HG02852 (cell line): ENCODE results near the gene GUCY2D.

ENCODE experiments used
- ATAC-seq: cut with Tn5 transposase; IDR thresholded peaks from one replicate; pipeline ENCODE4 v1.9.1; 2021; ENCODE audit warnings: mild to moderate bottlenecking, moderate library complexity; ENCODE audit not compliant: unreplicated experiment

Gene GUCY2D

DNA sequence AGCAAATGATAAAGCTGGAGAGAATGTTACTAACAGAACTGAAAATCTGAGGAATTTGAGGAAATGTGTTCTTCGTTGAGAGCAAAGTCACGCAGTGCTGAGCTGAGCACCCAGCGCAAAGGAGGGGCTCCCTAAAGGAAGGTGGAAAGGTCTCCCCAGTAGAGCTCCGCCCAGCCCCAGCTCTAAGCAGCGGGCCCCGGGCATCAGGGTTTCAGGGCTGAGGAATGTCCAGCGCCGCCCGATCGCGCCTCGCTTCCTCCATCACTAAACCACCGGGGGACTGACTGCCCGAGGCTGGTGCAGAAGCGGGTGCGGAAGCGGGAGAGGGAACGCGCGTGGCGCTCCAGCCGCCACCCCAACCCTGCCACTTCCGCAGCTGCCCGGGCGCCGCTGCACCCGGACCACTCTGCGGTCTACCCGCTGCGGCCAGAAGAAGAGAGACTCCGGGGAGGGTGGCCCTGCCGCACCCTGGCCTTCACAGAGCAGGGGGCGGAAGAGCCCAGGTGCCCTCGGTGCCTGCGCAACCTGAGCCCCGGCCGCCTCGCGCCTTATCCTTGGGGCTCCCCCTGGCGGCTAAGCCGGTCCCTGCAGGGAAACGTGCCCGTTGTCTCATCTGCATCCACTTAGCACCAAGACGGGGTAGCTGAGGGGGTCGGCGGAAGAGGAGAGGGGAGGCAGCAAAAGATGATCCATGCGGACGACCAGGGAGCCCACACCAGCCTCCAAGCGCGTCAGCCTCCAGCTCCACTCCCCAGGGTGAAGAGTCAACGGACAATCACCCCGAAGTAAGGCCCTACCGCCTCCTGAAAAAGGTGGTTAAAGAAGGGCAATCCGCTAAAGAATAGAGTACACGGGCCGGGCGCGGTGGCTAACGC is 12.4 kb upstream of the GUCY2D start:
- ATAC-seq = peak; percentile 73

DNA sequence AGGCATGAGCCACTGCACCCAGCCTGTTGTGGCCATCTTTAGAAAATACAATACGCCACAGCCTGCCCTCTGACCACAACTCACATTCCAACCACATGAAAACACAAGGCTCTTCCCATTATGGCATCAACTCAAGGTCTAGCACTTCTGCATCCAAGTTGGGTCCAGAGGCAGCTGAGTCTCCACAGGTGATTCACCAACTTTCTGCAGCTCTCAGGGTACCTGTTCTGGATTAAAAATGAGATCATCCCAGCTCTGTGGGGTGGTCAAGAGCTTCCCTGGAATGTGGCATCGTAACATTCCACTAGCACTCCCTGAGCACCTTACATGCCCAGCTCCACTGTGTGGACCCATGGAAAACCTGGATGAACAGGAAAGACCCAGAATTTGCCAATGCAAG is 9.9 kb upstream of the GUCY2D start:
- no peak for ATAC-seq

DNA sequence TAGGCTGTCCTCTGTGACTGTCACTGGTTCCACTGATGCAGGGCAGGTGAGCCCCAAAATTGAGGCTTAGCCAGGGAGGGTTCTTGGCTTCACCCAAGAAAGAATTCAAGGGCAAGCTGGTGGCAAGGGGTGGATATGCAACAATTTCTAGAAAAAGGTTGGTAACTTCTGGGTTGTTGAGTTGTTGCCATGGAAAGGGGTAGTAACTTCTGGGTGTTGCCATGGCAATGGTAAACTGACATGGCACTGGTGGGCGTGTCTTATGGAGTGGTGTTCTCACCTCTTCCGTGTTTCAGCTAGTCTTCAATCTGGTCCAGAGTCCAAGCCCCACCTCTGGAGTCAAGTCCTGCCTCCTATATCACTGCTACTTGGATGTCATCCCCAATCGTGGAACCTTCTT is 9.5 kb upstream of the GUCY2D start:
- no peak for ATAC-seq

DNA sequence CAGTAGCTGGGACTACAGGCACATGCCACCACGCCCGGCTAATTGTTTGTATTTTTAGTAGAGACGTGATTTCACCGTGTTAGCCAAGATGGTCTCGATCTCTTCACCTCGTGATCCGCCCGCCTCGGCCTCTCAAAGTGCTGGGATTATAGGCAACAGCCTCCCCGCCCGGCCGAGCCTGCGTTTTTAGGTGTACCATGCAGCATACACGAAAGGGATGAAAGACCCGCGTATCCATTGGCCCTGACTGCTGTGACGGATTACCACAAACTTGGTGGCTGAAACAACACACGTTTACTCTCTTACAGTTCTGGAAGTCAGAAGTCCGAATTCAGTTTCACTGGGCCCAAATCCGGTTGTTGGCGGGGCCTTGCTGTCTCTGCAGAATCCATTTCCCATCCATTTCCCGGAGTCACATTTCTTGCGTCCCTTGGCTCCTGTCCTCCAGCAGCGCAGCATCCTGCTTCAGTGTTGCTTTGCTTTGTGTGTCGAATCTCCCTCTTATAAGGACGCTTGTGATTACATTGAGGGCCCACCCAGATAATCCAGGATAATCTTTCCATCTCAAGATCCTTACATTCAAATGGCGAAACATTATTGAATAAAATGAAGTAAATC is 8.3 kb upstream of the GUCY2D start:
- ATAC-seq = no peak

DNA sequence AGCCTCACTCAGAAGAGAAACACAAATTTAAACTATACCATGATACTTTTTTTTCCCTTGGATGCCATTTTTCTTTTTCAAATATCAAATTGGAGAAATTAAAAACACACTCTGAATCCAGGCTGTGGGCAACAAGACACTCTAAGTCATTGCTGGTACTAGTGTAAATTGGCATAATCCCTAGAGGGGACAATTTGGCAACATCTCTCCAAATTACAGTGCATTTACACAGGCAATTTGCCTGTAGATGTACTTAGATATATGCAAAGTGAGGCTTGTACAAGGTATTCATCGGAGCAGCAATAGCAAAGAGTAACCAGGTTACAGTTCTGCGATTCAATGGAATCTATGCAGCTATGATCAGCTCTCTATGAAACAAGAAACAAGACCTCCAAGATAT is 6.7 kb upstream of the GUCY2D start:
- ATAC-seq = no peak

DNA sequence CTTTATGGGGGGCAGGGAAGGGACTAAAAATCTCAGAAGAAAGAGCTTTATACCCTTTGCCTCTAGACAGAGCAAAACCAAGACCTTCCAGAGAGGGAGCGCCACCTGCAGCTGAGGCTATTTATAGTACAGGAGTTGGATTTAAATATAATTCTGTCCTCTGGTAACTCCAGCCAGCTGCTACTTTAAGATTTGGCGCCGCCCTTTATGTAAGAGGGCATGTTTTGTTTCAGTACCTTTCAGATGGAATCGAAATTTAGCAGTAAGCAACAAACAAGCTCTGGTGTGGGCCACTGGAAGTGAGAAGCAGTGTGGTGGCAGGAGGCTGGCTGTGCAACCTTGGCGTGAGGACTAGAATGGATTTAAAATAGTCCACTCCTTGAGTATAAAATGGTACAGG is 5.2 kb upstream of the GUCY2D start:
- ATAC-seq = no peak

DNA sequence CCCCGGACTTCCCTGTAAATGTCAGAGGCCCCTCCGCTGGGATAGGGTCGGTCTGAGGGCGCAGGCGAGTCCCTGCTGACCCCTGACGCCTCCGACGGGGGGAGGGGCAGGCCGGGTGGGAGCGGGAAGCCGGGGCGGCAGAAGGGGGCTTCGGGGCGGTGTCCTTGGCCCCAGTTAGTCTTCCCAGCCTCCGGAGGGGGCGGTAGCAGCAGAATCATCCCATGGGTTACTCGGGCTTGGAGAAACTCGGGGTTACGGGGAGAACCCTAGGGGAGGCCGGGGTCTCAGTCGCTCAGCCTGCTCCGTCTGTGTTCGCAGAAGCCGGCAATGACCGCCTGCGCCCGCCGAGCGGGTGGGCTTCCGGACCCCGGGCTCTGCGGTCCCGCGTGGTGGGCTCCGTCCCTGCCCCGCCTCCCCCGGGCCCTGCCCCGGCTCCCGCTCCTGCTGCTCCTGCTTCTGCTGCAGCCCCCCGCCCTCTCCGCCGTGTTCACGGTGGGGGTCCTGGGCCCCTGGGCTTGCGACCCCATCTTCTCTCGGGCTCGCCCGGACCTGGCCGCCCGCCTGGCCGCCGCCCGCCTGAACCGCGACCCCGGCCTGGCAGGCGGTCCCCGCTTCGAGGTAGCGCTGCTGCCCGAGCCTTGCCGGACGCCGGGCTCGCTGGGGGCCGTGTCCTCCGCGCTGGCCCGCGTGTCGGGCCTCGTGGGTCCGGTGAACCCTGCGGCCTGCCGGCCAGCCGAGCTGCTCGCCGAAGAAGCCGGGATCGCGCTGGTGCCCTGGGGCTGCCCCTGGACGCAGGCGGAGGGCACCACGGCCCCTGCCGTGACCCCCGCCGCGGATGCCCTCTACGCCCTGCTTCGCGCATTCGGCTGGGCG is 542 bp downstream of the GUCY2D start:
- no peak for ATAC-seq

DNA sequence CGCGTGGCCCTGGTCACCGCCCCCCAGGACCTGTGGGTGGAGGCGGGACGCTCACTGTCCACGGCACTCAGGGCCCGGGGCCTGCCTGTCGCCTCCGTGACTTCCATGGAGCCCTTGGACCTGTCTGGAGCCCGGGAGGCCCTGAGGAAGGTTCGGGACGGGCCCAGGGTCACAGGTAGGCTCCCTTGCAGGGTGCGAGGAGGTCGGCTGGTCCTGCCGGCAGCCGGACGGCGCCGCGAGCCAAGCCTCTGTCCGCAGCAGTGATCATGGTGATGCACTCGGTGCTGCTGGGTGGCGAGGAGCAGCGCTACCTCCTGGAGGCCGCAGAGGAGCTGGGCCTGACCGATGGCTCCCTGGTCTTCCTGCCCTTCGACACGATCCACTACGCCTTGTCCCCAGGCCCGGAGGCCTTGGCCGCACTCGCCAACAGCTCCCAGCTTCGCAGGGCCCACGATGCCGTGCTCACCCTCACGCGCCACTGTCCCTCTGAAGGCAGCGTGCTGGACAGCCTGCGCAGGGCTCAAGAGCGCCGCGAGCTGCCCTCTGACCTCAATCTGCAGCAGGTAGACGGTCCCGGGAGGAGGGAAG is 1.3 kb downstream of the GUCY2D start:
- ATAC-seq = no peak

DNA sequence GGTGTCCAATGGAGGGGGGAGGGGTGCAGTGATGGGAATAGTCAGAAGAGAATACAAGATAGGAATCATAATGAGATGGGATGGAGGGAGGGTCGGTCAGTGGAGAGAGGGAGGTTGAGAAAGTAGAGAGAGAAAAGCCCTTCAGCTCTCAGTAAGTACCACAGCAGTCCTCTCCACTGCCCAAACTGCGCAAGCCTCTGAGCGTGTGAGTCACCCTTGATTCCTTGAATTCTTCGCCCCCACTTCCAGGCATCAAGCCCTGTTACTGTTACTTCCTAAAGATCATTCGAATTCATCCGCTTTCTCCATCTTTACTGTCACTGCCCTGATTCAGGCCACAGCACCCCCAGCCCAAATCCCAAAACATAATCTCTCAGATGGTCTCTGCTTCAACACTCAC is 2.5 kb downstream of the GUCY2D start:
- no peak for ATAC-seq

DNA sequence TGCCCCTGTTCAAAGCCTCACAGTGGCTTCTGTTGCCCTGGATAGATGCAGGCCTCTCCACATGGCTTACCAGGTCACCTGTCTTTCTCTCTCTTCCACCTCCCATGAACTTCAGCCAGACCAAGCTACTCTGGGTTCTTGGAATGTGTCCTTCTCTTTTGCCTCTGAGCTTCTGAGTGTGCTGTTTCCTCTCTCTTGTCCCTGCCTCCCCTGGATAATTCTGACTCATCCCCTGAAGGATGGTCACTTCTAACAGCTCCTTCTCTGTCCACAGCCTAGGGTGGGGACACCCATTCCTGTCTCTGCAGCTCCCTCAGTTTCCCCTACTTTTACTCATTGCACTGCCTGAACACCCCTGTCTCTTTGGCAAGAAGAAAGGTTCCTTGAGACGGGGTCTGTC is 2.9 kb downstream of the GUCY2D start:
- ATAC-seq = no peak

DNA sequence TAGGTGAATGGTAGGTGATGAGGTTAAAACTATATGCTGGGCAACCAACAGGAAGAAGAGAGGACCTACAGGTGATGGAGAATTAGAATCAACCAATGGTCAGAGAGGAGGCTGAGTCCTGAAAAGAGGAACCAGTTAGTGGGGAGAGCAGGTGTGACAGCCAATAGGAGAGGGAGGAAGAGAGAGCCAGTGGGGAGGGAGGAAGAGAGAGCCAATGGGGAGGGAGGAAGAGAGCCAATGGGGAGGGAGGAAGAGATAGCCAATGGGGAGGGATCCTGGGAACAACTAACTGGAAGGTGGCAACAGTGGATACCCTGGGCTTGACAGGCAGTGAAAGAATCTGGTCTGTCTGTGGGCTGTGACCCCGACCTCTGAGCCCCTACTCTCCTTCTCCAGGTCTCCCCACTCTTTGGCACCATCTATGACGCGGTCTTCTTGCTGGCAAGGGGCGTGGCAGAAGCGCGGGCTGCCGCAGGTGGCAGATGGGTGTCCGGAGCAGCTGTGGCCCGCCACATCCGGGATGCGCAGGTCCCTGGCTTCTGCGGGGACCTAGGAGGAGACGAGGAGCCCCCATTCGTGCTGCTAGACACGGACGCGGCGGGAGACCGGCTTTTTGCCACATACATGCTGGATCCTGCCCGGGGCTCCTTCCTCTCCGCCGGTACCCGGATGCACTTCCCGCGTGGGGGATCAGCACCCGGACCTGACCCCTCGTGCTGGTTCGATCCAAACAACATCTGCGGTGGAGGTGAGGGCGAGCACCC is 3.7 kb downstream of the GUCY2D start:
- ATAC-seq = no peak

DNA sequence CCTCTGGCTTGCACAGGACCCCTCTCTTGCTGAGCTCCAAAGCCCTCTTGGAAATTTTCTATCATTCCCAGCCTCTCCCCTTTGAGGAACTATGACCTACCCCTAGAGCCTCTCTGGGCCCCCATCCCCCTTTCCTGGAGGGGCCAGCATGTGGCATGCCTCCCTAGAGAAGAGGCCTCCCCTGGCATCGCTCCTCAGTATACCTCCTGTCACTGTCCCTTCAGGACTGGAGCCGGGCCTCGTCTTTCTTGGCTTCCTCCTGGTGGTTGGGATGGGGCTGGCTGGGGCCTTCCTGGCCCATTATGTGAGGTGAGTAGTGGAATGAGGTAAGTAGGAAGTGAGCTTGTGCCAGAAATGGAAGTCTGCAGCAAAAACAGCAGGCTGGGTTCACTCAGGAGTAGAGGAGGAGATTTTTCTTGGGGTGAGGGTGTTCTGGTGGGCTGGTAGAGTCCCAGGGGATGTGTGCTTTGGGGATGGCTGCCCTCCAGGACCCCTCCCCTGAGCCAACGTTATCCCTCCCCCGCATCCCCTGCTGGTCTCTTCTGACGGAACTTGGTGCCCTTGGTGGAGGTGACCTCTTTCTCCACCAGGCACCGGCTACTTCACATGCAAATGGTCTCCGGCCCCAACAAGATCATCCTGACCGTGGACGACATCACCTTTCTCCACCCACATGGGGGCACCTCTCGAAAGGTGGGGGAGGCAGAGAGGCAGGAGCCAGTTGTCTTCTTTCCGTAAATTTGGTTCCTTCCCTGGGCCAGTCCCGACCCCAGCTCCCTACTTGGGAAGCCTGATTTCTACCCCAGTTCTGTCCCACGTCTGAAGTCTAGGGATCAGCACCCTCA is 4.6 kb downstream of the GUCY2D start:
- ATAC-seq = no peak

DNA sequence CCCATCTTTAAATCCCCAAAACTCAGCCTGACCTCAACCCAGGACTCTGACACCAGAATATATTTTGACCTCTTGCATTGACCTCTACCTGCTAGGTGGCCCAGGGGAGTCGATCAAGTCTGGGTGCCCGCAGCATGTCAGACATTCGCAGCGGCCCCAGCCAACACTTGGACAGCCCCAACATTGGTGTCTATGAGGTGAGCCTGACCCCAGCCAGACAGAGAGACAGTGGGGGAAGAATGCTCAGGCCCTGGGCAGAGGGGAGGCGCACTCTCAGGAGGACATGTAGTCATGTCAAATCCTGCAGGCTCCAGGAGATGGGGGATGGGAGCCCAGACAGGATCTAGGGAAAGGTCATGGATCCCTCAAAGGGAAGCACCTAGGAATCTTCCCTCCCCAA is 5.4 kb downstream of the GUCY2D start:
- ATAC-seq = no peak

DNA sequence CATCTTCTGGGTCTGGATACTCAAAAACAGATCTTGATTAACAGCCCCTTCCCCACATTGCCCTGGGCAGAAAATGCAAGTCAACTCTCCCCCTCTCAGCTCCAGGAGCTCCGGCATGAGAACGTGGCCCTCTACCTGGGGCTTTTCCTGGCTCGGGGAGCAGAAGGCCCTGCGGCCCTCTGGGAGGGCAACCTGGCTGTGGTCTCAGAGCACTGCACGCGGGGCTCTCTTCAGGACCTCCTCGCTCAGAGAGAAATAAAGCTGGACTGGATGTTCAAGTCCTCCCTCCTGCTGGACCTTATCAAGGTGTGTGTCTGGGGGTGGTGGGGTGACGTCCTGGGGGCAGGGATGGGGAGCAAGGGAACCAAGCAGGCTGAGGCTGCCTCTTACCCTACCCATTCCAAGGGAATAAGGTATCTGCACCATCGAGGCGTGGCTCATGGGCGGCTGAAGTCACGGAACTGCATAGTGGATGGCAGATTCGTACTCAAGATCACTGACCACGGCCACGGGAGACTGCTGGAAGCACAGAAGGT is 9.7 kb downstream of the GUCY2D start:
- ATAC-seq = no peak

DNA sequence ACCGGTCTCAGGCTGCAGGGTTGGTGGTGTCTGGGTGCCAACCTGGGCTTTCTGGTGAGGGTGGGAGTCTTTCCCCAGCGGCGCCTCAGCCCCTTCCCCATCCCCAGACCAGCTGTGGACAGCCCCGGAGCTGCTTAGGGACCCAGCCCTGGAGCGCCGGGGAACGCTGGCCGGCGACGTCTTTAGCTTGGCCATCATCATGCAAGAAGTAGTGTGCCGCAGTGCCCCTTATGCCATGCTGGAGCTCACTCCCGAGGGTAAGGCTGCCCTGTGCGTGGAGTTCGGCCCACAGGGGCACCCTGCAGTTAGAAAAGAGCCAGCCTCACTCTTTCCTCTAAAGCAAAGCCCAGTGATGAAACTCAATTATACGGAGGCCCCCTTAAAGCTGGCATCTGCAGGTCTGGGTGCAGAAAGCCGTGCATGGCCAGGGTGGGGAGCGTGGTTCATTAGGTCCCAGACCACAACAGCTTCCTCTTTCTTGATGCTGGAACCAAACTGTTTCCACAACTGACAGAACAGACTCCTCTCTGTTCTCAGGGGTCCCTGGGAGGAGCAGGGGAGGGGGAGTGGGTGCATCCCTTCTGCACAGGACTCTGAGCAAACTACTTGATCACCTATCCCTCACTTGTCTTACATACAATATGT is 10.7 kb downstream of the GUCY2D start:
- ATAC-seq = no peak

DNA sequence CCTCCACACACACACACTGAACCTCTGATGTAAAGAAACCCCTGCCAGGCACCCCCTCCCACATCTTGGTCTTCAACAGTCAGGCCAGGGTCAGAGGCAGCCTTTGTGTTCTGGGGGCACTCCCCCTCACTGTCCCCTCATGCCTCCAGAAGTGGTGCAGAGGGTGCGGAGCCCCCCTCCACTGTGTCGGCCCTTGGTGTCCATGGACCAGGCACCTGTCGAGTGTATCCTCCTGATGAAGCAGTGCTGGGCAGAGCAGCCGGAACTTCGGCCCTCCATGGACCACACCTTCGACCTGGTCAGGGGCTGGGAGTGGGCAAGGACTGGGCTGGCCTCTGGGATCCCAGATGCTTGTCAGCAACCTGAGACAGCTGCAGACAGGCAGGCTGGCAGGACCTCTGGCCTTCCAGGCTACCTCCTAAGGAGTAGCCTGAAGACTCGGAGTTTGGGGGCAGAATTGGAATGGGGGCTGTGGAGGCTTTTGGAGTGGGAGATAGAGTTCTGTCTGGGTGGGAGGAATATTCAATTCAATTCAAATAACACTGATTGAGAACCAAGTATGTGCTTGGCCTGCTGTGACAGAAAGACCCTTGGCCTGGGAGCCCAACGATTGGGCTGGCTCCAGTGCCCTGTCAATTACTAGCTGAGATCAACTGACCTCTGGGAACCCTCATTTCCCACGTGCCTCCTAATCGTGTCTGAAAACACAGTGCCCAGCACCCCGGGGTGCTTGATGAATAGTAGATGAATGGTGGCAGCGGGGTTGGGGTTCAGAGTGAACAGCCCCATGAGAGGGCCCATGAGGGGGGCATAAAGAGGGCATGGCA is 11.5 kb downstream of the GUCY2D start:
- ATAC-seq = no peak

DNA sequence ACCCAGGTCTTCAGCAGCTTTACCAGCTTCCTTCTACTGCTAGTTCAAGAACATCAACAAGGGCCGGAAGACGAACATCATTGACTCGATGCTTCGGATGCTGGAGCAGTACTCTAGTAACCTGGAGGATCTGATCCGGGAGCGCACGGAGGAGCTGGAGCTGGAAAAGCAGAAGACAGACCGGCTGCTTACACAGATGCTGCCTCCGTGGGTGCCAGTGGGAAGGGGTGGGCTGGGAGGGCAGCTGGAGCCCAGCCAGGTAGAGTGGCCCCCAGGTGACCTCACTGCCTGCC is 12.1 kb downstream of the GUCY2D start:
- ATAC-seq = no peak

DNA sequence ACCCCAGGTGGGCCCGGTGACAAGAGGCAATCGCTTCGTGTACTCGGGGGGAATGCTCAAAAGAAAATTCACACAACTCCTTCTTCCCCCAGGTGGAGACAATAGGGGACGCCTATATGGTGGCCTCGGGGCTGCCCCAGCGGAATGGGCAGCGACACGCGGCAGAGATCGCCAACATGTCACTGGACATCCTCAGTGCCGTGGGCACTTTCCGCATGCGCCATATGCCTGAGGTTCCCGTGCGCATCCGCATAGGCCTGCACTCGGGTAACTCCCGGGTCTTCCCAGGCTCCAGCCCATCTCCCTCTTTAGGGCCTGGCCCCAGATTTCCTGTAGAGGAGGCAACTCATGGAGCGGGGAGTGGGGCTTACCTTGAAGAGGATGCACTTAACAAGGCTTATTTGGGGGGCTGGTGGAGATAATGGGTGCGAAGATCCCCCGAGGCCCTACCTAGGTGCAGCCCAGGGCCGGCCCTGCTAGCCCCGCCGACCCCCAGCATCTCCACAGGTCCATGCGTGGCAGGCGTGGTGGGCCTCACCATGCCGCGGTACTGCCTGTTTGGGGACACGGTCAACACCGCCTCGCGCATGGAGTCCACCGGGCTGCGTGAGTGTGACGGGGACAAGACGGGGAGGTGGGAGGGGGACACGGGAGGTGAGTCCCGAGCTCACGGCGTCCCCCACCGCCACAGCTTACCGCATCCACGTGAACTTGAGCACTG is 13.0 kb downstream of the GUCY2D start:
- ATAC-seq = no peak
